Retinal pigment epithelial cell (primary cell): ENCODE measurements around the gene DTX1.
"Not testable (repeated sequence)": the region's sequence is repeated elsewhere in the genome, so short reads cannot be mapped to it uniquely, and the experiment has no call there.

Experiments
- DNase-seq: peaks from one replicate; pipeline ENCODE4 v3.0.0-alpha.2; 2010; ENCODE audit warnings: low read depth
- H3K4me3 ChIP-seq: 2 replicates; pipeline ENCODE4 v1.5.1; 2011; ENCODE audit warnings: mild to moderate bottlenecking, low read length, control low read depth, moderate library complexity
- CTCF ChIP-seq: conservative IDR thresholded peaks from 2 replicates; pipeline ENCODE4 v1.5.1; 2011; ENCODE audit warnings: low read depth, low read length, control low read depth, inconsistent platforms

DTX1 gene

GRCh38 chr12:113114447-113115178, 58.1 kb downstream of the DTX1 start:
- TF ChIP-seq CTCF: no peak
- H3K4me3 ChIP-seq: no peak overlapping the region
- DNase-seq: no peak

GRCh38 chr12:113115455-113116126, 59.1 kb downstream of the DTX1 start:
- no peak for DNase-seq
- no peak overlapping the region for H3K4me3 ChIP-seq
- TF ChIP-seq CTCF: no peak

GRCh38 chr12:113116875-113117274, 60.3 kb downstream of the DTX1 start:
- no peak for DNase-seq
- no peak overlapping the region for H3K4me3 ChIP-seq
- no peak for TF ChIP-seq CTCF

GRCh38 chr12:113117684-113118083, 61.2 kb downstream of the DTX1 start:
- DNase-seq, H3K4me3 ChIP-seq: not testable (repeated sequence)

- no peak for DNase-seq
- no peak overlapping the region for H3K4me3 ChIP-seq
- no peak for TF ChIP-seq CTCF
These were observed 61.6 kb downstream of the DTX1 start for GRCh38 chr12:113118142-113118541.

- no peak overlapping the region for H3K4me3 ChIP-seq
- no peak for TF ChIP-seq CTCF
- DNase-seq: no peak
These were observed 63.6 kb downstream of the DTX1 start for GRCh38 chr12:113119980-113120669.

- no peak for DNase-seq
- no peak overlapping the region for H3K4me3 ChIP-seq
- TF ChIP-seq CTCF: no peak
These were observed 64.3 kb downstream of the DTX1 start for GRCh38 chr12:113120670-113121370.
